ENCODE results near the gene HAUS8.
A peak's percentile ranks its signal among the peaks of the same experiment; 100 is the strongest.

HAUS8 gene

GRCh38 chr19:17090583-17090982 lies 15.3 kb upstream of the HAUS8 start:
- no peak for TF ChIP-seq CTCF (IDR thresholded peaks at IDR 0.05)
- H3K27ac Mint-ChIP-seq = no peak overlapping the region
- peaks cover 18% of the 10 kb centered on the region for H3K4me1 Mint-ChIP-seq
- H3K27me3 Mint-ChIP-seq (ENCODE audit: low read depth, poor library complexity) = peaks cover 3% of the 10 kb centered on the region
- peaks cover 48% of the 10 kb centered on the region for H3K36me3 Mint-ChIP-seq (ENCODE audit: low read depth)
- H3K9me3 Mint-ChIP-seq = peaks cover 7% of the 10 kb centered on the region
- no peak for DNase-seq
- no peak overlapping the region for H3K4me3 Mint-ChIP-seq

- peak overlapping the region; percentile 78 for H3K27ac Mint-ChIP-seq
These were observed 13.3 kb upstream of the HAUS8 start for GRCh38 chr19:17088552-17088951.

GRCh38 chr19:17086834-17087233 lies 11.6 kb upstream of the HAUS8 start:
- Mint-ChIP-seq H3K36me3 (ENCODE audit: low read depth) (peaks cover 35% of the 10 kb centered on the region), H3K27me3 (ENCODE audit: low read depth, poor library complexity) (peaks cover 3% of the 10 kb centered on the region), H3K4me3 (no peak overlapping the region), H3K4me1 (peaks cover 26% of the 10 kb centered on the region), H3K9me3 (no peaks in the 10 kb centered on the region), H3K27ac (peak overlapping the region; percentile 47)
- TF ChIP-seq CTCF (IDR thresholded peaks at IDR 0.05) = no peak
- no peak for DNase-seq

More at GRCh38 chr19:17088552-17088951, 13.3 kb upstream of the HAUS8 start:
- no peak for TF ChIP-seq CTCF (IDR thresholded peaks at IDR 0.05)
- H3K4me1 Mint-ChIP-seq = peaks cover 18% of the 10 kb centered on the region
- peaks cover 35% of the 10 kb centered on the region for H3K36me3 Mint-ChIP-seq (ENCODE audit: low read depth)
- no peaks in the 10 kb centered on the region for H3K9me3 Mint-ChIP-seq
- H3K27me3 Mint-ChIP-seq (ENCODE audit: low read depth, poor library complexity) = peaks cover 3% of the 10 kb centered on the region
- DNase-seq = no peak
- H3K4me3 Mint-ChIP-seq = no peak overlapping the region

GRCh38 chr19:17086120-17086519 lies 10.9 kb upstream of the HAUS8 start:
- peaks cover 28% of the 10 kb centered on the region for H3K4me1 Mint-ChIP-seq
- H3K27ac Mint-ChIP-seq = no peak overlapping the region
- H3K9me3 Mint-ChIP-seq = no peaks in the 10 kb centered on the region
- peaks cover 35% of the 10 kb centered on the region for H3K36me3 Mint-ChIP-seq (ENCODE audit: low read depth)
- DNase-seq = no peak
- no peak for TF ChIP-seq CTCF (IDR thresholded peaks at IDR 0.05)
- no peak overlapping the region for H3K4me3 Mint-ChIP-seq
- peaks cover 3% of the 10 kb centered on the region for H3K27me3 Mint-ChIP-seq (ENCODE audit: low read depth, poor library complexity)

GRCh38 chr19:17081672-17082630 lies 6.7 kb upstream of the HAUS8 start:
- DNase-seq = no peak
- H3K36me3 Mint-ChIP-seq (ENCODE audit: low read depth) = peaks cover 3% of the 10 kb centered on the region
- no peaks in the 10 kb centered on the region for H3K9me3 Mint-ChIP-seq
- H3K27me3 Mint-ChIP-seq (ENCODE audit: low read depth, poor library complexity) = peaks cover 3% of the 10 kb centered on the region
- H3K4me3 Mint-ChIP-seq = no peak overlapping the region
- TF ChIP-seq CTCF (IDR thresholded peaks at IDR 0.05) = no peak
- H3K4me1 Mint-ChIP-seq = peaks cover 42% of the 10 kb centered on the region
- H3K27ac Mint-ChIP-seq = peak overlapping the region; percentile 95

GRCh38 chr19:17080440-17080801 lies 5.2 kb upstream of the HAUS8 start:
- H3K27ac Mint-ChIP-seq = no peak overlapping the region
- no peak for DNase-seq

More at GRCh38 chr19:17080440-17080801, 5.2 kb upstream of the HAUS8 start:
- no peaks in the 10 kb centered on the region for H3K9me3 Mint-ChIP-seq
- peaks cover 50% of the 10 kb centered on the region for H3K4me1 Mint-ChIP-seq
- H3K4me3 Mint-ChIP-seq = no peak overlapping the region
- H3K27me3 Mint-ChIP-seq (ENCODE audit: low read depth, poor library complexity) = no peaks in the 10 kb centered on the region
- no peak for TF ChIP-seq CTCF (IDR thresholded peaks at IDR 0.05)
- H3K36me3 Mint-ChIP-seq (ENCODE audit: low read depth) = no peaks in the 10 kb centered on the region
